ENCODE results near the gene ZAP70.

ZAP70 gene

GRCh38 chr2:97740590-97741182 lies 27.3 kb downstream of the ZAP70 start:
- Histone ChIP-seq H3K27ac (no peak overlapping the region), H3K4me3 (ENCODE audit: low read depth, low read length) (no peak overlapping the region), H3K36me3 (replicated peaks) (no peaks in the 10 kb centered on the region), H3K27me3 (replicated peaks) (no peaks in the 10 kb centered on the region)
- DNase-seq, result no peak
- in situ Hi-C loops (cut with HindIII; ENCODE audit: low pct_ligation_motif_present, low sequenced_read_pairs), result no loop called here
- TF ChIP-seq CTCF (IDR thresholded peaks at IDR 0.05; ENCODE audit: low read depth, low read length, missing control alignments), result peak; percentile 85

DNA sequence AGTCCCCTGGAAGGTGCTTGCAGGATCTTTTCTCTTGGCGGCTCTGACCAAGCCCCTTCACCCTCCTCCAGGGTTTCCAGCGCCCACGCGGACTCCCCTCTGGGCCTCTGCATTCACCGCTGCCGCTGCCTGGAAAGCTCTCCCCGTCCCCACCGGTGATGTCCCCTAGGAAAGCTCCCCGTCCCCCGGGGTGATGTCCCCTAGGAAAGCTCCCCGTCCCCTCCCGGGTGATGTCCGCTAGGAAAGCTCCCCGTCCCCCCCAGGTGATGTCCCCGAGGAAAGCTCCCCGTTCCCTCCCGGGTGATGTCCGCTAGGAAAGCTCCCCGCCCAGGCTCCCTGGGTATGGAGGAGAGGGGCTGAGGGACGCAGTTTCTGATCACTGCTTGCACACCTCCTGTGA lies 27.9 kb downstream of the ZAP70 start:
- H3K36me3 ChIP-seq (replicated peaks), result no peaks in the 10 kb centered on the region
- H3K27me3 ChIP-seq (replicated peaks), result no peaks in the 10 kb centered on the region
- no peak for DNase-seq
- no peak overlapping the region for H3K4me3 ChIP-seq (ENCODE audit: low read depth, low read length)
- no peak for TF ChIP-seq CTCF (IDR thresholded peaks at IDR 0.05; ENCODE audit: low read depth, low read length, missing control alignments)
- in situ Hi-C loops (cut with HindIII; ENCODE audit: low pct_ligation_motif_present, low sequenced_read_pairs), result no loop called here
- no peak overlapping the region for H3K27ac ChIP-seq

DNA sequence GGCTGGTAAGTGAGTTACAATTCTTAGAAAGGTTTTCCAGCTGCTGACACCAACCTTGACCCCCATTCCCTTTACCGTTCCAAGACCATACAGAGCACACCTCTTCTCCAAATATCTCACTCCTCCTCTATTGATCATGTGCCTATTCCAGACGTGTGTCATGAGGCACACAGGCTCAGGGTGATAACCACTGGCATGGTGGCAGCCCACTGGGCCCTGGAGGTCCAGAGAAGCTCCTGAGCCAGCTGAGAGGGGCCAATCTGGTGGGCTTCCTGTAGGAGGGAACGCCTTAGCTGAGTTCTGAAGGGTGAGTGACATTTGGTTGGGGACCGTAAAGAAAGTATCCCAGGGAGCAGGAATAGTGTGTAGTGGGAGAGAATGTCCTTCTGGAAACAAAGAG lies 28.3 kb downstream of the ZAP70 start:
- no peak for DNase-seq
- no peak for TF ChIP-seq CTCF (IDR thresholded peaks at IDR 0.05; ENCODE audit: low read depth, low read length, missing control alignments)
- Histone ChIP-seq H3K4me3 (ENCODE audit: low read depth, low read length) (no peak overlapping the region), H3K27me3 (replicated peaks) (no peaks in the 10 kb centered on the region), H3K36me3 (replicated peaks) (no peaks in the 10 kb centered on the region), H3K27ac (no peak overlapping the region)
- in situ Hi-C loops (cut with HindIII; ENCODE audit: low pct_ligation_motif_present, low sequenced_read_pairs), result no loop called here

- Histone ChIP-seq H3K27ac (no peak overlapping the region), H3K4me3 (ENCODE audit: low read depth, low read length) (no peak overlapping the region), H3K36me3 (replicated peaks) (no peaks in the 10 kb centered on the region), H3K27me3 (replicated peaks) (no peaks in the 10 kb centered on the region)
- TF ChIP-seq CTCF (IDR thresholded peaks at IDR 0.05; ENCODE audit: low read depth, low read length, missing control alignments), result no peak
- DNase-seq, result no peak
- in situ Hi-C loops (cut with HindIII; ENCODE audit: low pct_ligation_motif_present, low sequenced_read_pairs), result no loop called here
These were observed 29.0 kb downstream of the ZAP70 start for GRCh38 chr2:97742381-97742847.

GRCh38 chr2:97743913-97744312 lies 30.5 kb downstream of the ZAP70 start:
- no peak for TF ChIP-seq CTCF (IDR thresholded peaks at IDR 0.05; ENCODE audit: low read depth, low read length, missing control alignments)
- Histone ChIP-seq H3K4me3 (ENCODE audit: low read depth, low read length) (no peak overlapping the region), H3K27me3 (replicated peaks) (no peaks in the 10 kb centered on the region), H3K36me3 (replicated peaks) (no peaks in the 10 kb centered on the region), H3K27ac (no peak overlapping the region)
- no peak for DNase-seq
- in situ Hi-C loops (cut with HindIII; ENCODE audit: low pct_ligation_motif_present, low sequenced_read_pairs), result no loop called here
